Activated CD8-positive, alpha-beta T cell treated with anti-CD3 and anti-CD28 coated beads for 36 hours (primary cell): Measurements from ENCODE around the gene TMOD2. TPM values are rescaled to one million over a fixed set of nuclear protein-coding genes. Genes with fewer than 3 reads are reported as not detected.

Experiments
- ATAC-seq: fragments of 200-7000 bp; cut with Tn5 transposase; one replicate; pipeline ENCODE4 v1.10.0; 2021; ENCODE audit warnings: mild to moderate bottlenecking, moderate library complexity
- CTCF ChIA-PET: fragments of 350-600 bp; sonication (Branson Sonifier 250); formaldehyde crosslinking; loops from one replicate; lab custom pipeline; 2021; ENCODE audit warnings: antibody characterized with exemption; lab: Charles Lee
- POLR2A ChIA-PET: fragments of 350-600 bp; sonication (Branson Sonifier 250); formaldehyde crosslinking; loops from one replicate; lab custom pipeline; 2021; ENCODE audit warnings: antibody characterized with exemption; lab: Charles Lee
- DNase-seq: peaks from one replicate; pipeline ENCODE4 v3.0.0-alpha.2; 2020
- H3K27ac Mint-ChIP-seq: one replicate; pipeline ENCODE4 v1.8.0; 2021; ENCODE audit warnings: mild to moderate bottlenecking, mixed read lengths
- H3K27me3 Mint-ChIP-seq: one replicate; pipeline ENCODE4 v1.8.0; 2021; ENCODE audit warnings: mixed read lengths
- H3K36me3 Mint-ChIP-seq: one replicate; pipeline ENCODE4 v1.8.0; 2021; ENCODE audit warnings: low read depth, mixed read lengths
- H3K4me1 Mint-ChIP-seq: one replicate; pipeline ENCODE4 v1.8.0; 2021; ENCODE audit warnings: low read depth, mixed read lengths
- H3K4me3 Mint-ChIP-seq: one replicate; pipeline ENCODE4 v1.8.0; 2021; ENCODE audit warnings: mild to moderate bottlenecking, moderate library complexity, mixed read lengths
- H3K9me3 Mint-ChIP-seq: one replicate; pipeline ENCODE4 v1.8.0; 2021; ENCODE audit warnings: mixed read lengths
- CTCF ChIP-seq: fragments of 200-600 bp; IDR thresholded peaks from one replicate; pipeline ENCODE4 v1.8.0; 2022; ENCODE audit warnings: antibody characterized with exemption, mild to moderate bottlenecking
- intact Hi-C: fragments of 100-400 bp; cut with micrococcal nuclease; formaldehyde crosslinking; loops from one replicate; pipeline ENCODE4 v1.10.0; 2022
- total RNA-seq, 2 experiments: library from RNA; stranded (reverse); gene quantifications; one replicate each; pipeline ENCODE4 v1.2.3, GENCODE V29; 2021

Gene TMOD2
- total RNA-seq, 2 experiments from 2014 or later, result 4.8 to 7.0 TPM

GRCh38 chr15:51708013-51708412 is 43.4 kb upstream of the TMOD2 start:
- H3K27ac Mint-ChIP-seq, result no peak overlapping the region
- ChIA-PET CTCF (no interaction called here), POLR2A (no interaction called here)
- no peak overlapping the region for H3K4me3 Mint-ChIP-seq
- TF ChIP-seq CTCF, result no peak
- peaks cover 1% of the 10 kb centered on the region for H3K27me3 Mint-ChIP-seq
- intact Hi-C loops, result no loop called here
- no peaks in the 10 kb centered on the region for H3K4me1 Mint-ChIP-seq
- ATAC-seq (no peak), DNase-seq (no peak)
- H3K9me3 Mint-ChIP-seq, result no peaks in the 10 kb centered on the region
- H3K36me3 Mint-ChIP-seq, result no peaks in the 10 kb centered on the region

DNA sequence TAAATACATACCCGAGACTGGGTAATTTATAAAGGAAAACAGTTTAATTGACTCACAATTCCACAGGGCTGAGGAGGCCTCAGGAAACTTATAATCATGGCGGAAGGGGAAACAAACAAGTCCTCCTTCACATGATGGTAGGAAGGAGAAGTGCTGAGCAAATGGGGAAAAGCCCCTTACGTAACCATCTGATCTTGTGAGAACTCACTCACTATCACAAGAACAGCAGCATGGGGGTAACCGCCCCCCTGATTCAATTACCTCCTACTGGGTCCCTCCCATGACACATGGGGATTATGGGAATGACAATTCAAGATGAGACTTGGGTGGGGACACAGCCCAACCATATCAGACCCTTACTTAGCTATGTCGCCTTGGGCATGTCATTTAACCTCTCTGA is 42.4 kb upstream of the TMOD2 start:
- no peaks in the 10 kb centered on the region for H3K36me3 Mint-ChIP-seq
- ChIA-PET CTCF (interaction anchor here (1.0 kb wide), 2 partner anchors 10 to 68 kb away, joined by 3 read pairs; no protein-coding TSS in a partner anchor), POLR2A (no interaction called here)
- H3K4me3 Mint-ChIP-seq, result no peak overlapping the region
- ATAC-seq, result no peak
- H3K27ac Mint-ChIP-seq, result no peak overlapping the region
- peaks cover 1% of the 10 kb centered on the region for H3K27me3 Mint-ChIP-seq
- no peaks in the 10 kb centered on the region for H3K4me1 Mint-ChIP-seq
- no peak for DNase-seq
- H3K9me3 Mint-ChIP-seq, result no peaks in the 10 kb centered on the region
- no peak for TF ChIP-seq CTCF
- intact Hi-C loops, result no loop called here

DNA sequence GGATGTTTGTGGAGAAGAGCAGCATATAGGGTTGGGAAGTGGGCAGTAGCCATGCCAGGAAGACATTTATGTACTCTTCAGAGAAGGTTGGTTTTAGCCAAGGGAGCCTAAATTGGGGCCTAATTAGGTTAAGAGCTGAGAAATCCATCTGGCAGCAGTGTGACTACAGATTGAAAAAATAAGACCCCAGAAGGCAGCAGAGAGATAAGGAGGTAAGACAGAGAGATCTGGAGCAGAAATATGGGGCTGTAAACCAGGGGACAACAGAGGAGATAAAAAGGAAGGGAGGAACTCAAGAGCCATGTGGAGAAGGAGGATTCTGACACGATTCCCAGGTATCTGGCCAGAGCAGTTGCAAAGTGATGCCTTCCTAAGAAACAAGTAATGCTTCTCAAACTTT is 37.2 kb upstream of the TMOD2 start:
- intact Hi-C loops, result no loop called here
- H3K36me3 Mint-ChIP-seq, result no peaks in the 10 kb centered on the region
- DNase-seq, result no peak

DNA sequence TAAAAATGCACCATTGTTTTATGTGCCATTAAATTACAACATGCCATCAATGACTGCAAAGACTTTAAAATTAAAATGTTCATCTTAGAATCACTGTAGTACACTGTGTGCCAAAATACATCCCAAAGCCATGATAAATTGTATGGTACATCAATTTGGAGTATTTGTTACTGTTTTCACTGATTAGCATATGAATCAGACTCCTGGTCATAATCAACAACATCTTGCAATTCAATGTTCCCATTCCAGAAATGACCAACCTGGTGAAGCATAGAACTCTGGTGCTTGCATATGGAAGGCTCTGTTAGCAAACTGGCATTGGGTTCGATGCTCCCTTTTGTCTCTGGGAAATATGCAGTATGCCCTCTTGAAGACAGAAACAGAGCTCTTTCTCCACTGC is 36.5 kb upstream of the TMOD2 start:
- no peaks in the 10 kb centered on the region for H3K4me1 Mint-ChIP-seq
- no peak for TF ChIP-seq CTCF
- H3K9me3 Mint-ChIP-seq, result no peaks in the 10 kb centered on the region
- ChIA-PET CTCF (no interaction called here), POLR2A (no interaction called here)
- no peaks in the 10 kb centered on the region for H3K27me3 Mint-ChIP-seq
- H3K27ac Mint-ChIP-seq, result no peak overlapping the region
- no peaks in the 10 kb centered on the region for H3K36me3 Mint-ChIP-seq
- ATAC-seq (no peak), DNase-seq (no peak)
- intact Hi-C loops, result no loop called here
- H3K4me3 Mint-ChIP-seq, result no peak overlapping the region

More for the DNA sequence above, 37.2 kb upstream of the TMOD2 start:
- Mint-ChIP-seq H3K9me3 (no peaks in the 10 kb centered on the region), H3K27ac (no peak overlapping the region), H3K4me1 (no peaks in the 10 kb centered on the region), H3K27me3 (no peaks in the 10 kb centered on the region), H3K4me3 (no peak overlapping the region)
- ChIA-PET POLR2A (no interaction called here), CTCF (no interaction called here)
- TF ChIP-seq CTCF, result no peak
- no peak for ATAC-seq

- H3K4me1 Mint-ChIP-seq, result peaks cover 15% of the 10 kb centered on the region
- CTCF ChIA-PET, result interaction anchor here (1.4 kb wide), 1 partner anchor 14 kb away, joined by 3 read pairs; no protein-coding TSS in a partner anchor
- peaks cover 17% of the 10 kb centered on the region for H3K36me3 Mint-ChIP-seq
- no peak for TF ChIP-seq CTCF
- DNase-seq (no peak), ATAC-seq (no peak)
- H3K9me3 Mint-ChIP-seq, result no peaks in the 10 kb centered on the region
- POLR2A ChIA-PET, result interaction anchor here (0.6 kb wide), 1 partner anchor 43 kb away, joined by 3 read pairs; no protein-coding TSS in a partner anchor
- intact Hi-C loops, result no loop called here
- no peaks in the 10 kb centered on the region for H3K27me3 Mint-ChIP-seq
- no peak overlapping the region for H3K27ac Mint-ChIP-seq
- no peak overlapping the region for H3K4me3 Mint-ChIP-seq
Observed at GRCh38 chr15:51718219-51718618, 33.2 kb upstream of the TMOD2 start.
